ENCODE results near the gene DCAF5.

DNA sequence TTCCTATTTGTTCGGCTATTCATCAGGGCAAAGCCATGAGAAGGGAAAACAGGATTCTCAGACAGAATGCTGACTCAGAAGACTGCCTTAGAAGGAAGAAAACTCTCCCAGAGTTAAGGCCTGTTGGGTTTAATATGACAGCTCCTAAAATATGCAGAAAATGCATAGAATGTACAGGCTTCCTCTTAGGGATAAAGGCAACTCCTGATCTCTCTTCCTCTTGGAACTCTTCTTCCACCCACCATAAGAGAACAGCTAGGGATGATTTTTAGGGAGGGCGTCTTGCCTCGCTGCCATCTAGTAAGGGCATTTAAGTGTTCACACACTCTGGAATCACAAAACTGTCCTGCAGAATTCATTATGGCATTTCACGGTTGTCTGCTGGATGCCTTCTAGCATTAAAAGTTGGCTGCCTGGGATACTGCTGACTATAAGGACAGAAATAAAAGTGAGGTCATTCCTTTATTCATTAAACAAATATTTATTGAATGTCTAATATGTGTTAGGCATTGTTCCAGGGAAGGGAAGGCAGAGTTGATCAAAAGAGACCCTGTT lies 73.7 kb downstream of the DCAF5 start:
- TF ChIP-seq POLR2AphosphoS5 (IDR thresholded peaks at IDR 0.05; ENCODE audit: low read depth, low read length) (no peak), POLR2A (IDR thresholded peaks at IDR 0.05; ENCODE audit: low read depth, low read length) (no peak), TAF1 (IDR thresholded peaks at IDR 0.05; ENCODE audit: borderline replicate concordance, low read depth, low read length) (no peak)

All from GM12892 (cell line).